Neural cell (in vitro differentiated cells): Measurements from ENCODE around the gene PTGFR. TPM values are rescaled to one million over a fixed set of nuclear protein-coding genes. Genes with fewer than 3 reads are reported as not detected.

Source experiments
- H2AFZ ChIP-seq: fragments of 200-600, 300-800 bp; sonication (generic), shearing (Covaris generic); 2 replicates; pipeline ENCODE4 v1.6.0; 2014; ENCODE audit warnings: low read depth, mild to moderate bottlenecking, antibody characterized with exemption, low read length, moderate library complexity
- H3F3A ChIP-seq: fragments of 200-600 bp; shearing (Covaris generic); 2 replicates; pipeline ENCODE4 v1.6.1; 2016; ENCODE audit warnings: mild to moderate bottlenecking, moderate library complexity, mixed read lengths, antibody characterized with exemption, low read length; ENCODE audit not compliant: insufficient read depth, poor library complexity, severe bottlenecking
- H3K27ac ChIP-seq: fragments of 200-600, 300-800 bp; sonication (generic), shearing (Covaris generic); 2 replicates; pipeline ENCODE4 v1.5.1; 2014; ENCODE audit warnings: mild to moderate bottlenecking, low read length, moderate library complexity
- H3K27me3 ChIP-seq: fragments of 300-800, 200-600 bp; sonication (generic), shearing (Covaris generic); 2 replicates; pipeline ENCODE4 v1.6.0; 2014; ENCODE audit warnings: mild to moderate bottlenecking, low read depth, low read length, moderate library complexity; ENCODE audit not compliant: insufficient read depth
- H3K36me3 ChIP-seq: fragments of 300-800, 200-600 bp; sonication (generic), shearing (Covaris generic); 2 replicates; pipeline ENCODE4 v1.5.1; 2014; ENCODE audit warnings: mild to moderate bottlenecking, antibody characterized with exemption, low read length, moderate library complexity; ENCODE audit not compliant: insufficient read depth
- H3K4me2 ChIP-seq: fragments of 300-800, 200-600 bp; sonication (generic), shearing (Covaris generic); 2 replicates; pipeline ENCODE4 v1.6.0; 2014; ENCODE audit warnings: mild to moderate bottlenecking, low read length
- H3K4me3 ChIP-seq: fragments of 300-800, 200-600 bp; sonication (generic), shearing (Covaris generic); 2 replicates; pipeline ENCODE4 v1.5.1; 2014; ENCODE audit warnings: mild to moderate bottlenecking, low read length, moderate library complexity
- H3K79me2 ChIP-seq: fragments of 200-600 bp; shearing (Covaris generic); replicated peaks from 2 replicates; pipeline ENCODE4 v1.6.0; 2014; ENCODE audit warnings: mild to moderate bottlenecking, low read length, moderate library complexity; ENCODE audit not compliant: insufficient read depth
- H3K9ac ChIP-seq: fragments of 300-800, 200-600 bp; sonication (generic), shearing (Covaris generic); 2 replicates; pipeline ENCODE4 v1.6.1; 2016; ENCODE audit warnings: mild to moderate bottlenecking, low read length, mixed read lengths
- H3K9me2 ChIP-seq: fragments of 200-600 bp; shearing (Covaris generic); 2 replicates; pipeline ENCODE4 v1.6.1; 2016; ENCODE audit warnings: mild to moderate bottlenecking, low read length, mixed read lengths; ENCODE audit not compliant: insufficient read depth
- H3K9me3 ChIP-seq: fragments of 200-600, 300-800 bp; sonication (generic), shearing (Covaris generic); 2 replicates; pipeline ENCODE4 v1.6.1; 2016; ENCODE audit warnings: mild to moderate bottlenecking, mixed run types, low read length, moderate library complexity, mixed read lengths
- H4K20me1 ChIP-seq: fragments of 200-600 bp; shearing (Covaris generic); 2 replicates; pipeline ENCODE4 v1.6.1; 2016; ENCODE audit warnings: mild to moderate bottlenecking, mixed run types; ENCODE audit not compliant: insufficient read depth
- CTCF ChIP-seq: fragments of 450-650 bp; IDR thresholded peaks from 2 replicates; pipeline ENCODE4 v1.5.1; 2014; ENCODE audit warnings: antibody characterized with exemption, mild to moderate bottlenecking, moderate library complexity; ENCODE audit not compliant: poor library complexity, severe bottlenecking
- EP300 ChIP-seq: fragments of 450-650 bp; conservative IDR thresholded peaks from 2 replicates; pipeline ENCODE4 v1.6.1; 2014; ENCODE audit warnings: antibody characterized with exemption, mild to moderate bottlenecking, moderate library complexity; ENCODE audit not compliant: poor library complexity, severe bottlenecking
- EZH2 ChIP-seq: fragments of 200-600, 300-800 bp; shearing (Covaris generic), sonication (generic); IDR thresholded peaks from 2 replicates; pipeline ENCODE4 v1.6.1; 2014; ENCODE audit warnings: antibody characterized with exemption, low read length, borderline replicate concordance, mild to moderate bottlenecking; ENCODE audit not compliant: insufficient read depth, poor library complexity, severe bottlenecking
- MXI1 ChIP-seq: fragments of 450-650 bp; conservative IDR thresholded peaks from 2 replicates; pipeline ENCODE4 v1.6.1; 2014; ENCODE audit warnings: antibody characterized with exemption, mild to moderate bottlenecking; ENCODE audit not compliant: poor library complexity, severe bottlenecking
- POLR2AphosphoS5 ChIP-seq: IDR thresholded peaks from 2 replicates; pipeline ENCODE4 v1.6.1; 2012
- RAD21 ChIP-seq: fragments of 450-650 bp; conservative IDR thresholded peaks from 2 replicates; pipeline ENCODE4 v1.6.1; 2014; ENCODE audit warnings: antibody characterized with exemption, mild to moderate bottlenecking, moderate library complexity
- SMC3 ChIP-seq: fragments of 450-650 bp; conservative IDR thresholded peaks from 2 replicates; pipeline ENCODE4 v1.6.1; 2014; ENCODE audit warnings: antibody characterized with exemption, mild to moderate bottlenecking, moderate library complexity; ENCODE audit not compliant: poor library complexity
- TAF1 ChIP-seq: IDR thresholded peaks from 2 replicates; pipeline ENCODE4 v1.6.1; 2012; ENCODE audit warnings: low read depth
- polyA plus RNA-seq: library from polyadenylated mRNA; depleted of rRNA; stranded (reverse); fragments of >200 nt; gene quantifications from 2 replicates; pipeline ENCODE4 v1.2.3, GENCODE V29; 2014
- TF ChIP-seq, protein P1 (sequence below): IDR thresholded peaks from 2 replicates; pipeline ENCODE4 v1.6.1; 2012; ENCODE audit warnings: borderline replicate concordance

PTGFR gene
- polyA plus RNA-seq, 1 donor from 2014 or later, result 0.54 TPM

- no peaks in the 10 kb centered on the region for H3F3A ChIP-seq
- H3K4me3 ChIP-seq, result no peak overlapping the region
- no peak overlapping the region for H2AFZ ChIP-seq
- H3K36me3 ChIP-seq, result no peaks in the 10 kb centered on the region
- H3K4me2 ChIP-seq, result no peak overlapping the region
- H3K9me3 ChIP-seq, result no peaks in the 10 kb centered on the region
- H3K79me2 ChIP-seq, result no peaks in the 10 kb centered on the region
- no peaks in the 10 kb centered on the region for H3K27me3 ChIP-seq
- H3K27ac ChIP-seq, result no peak overlapping the region
- no peaks in the 10 kb centered on the region for H4K20me1 ChIP-seq
- H3K9me2 ChIP-seq, result no peaks in the 10 kb centered on the region
- H3K9ac ChIP-seq, result no peak overlapping the region
- no peak for TF ChIP-seq POLR2AphosphoS5
- no peak for TF ChIP-seq SMC3
- TF ChIP-seq, protein P1, sequence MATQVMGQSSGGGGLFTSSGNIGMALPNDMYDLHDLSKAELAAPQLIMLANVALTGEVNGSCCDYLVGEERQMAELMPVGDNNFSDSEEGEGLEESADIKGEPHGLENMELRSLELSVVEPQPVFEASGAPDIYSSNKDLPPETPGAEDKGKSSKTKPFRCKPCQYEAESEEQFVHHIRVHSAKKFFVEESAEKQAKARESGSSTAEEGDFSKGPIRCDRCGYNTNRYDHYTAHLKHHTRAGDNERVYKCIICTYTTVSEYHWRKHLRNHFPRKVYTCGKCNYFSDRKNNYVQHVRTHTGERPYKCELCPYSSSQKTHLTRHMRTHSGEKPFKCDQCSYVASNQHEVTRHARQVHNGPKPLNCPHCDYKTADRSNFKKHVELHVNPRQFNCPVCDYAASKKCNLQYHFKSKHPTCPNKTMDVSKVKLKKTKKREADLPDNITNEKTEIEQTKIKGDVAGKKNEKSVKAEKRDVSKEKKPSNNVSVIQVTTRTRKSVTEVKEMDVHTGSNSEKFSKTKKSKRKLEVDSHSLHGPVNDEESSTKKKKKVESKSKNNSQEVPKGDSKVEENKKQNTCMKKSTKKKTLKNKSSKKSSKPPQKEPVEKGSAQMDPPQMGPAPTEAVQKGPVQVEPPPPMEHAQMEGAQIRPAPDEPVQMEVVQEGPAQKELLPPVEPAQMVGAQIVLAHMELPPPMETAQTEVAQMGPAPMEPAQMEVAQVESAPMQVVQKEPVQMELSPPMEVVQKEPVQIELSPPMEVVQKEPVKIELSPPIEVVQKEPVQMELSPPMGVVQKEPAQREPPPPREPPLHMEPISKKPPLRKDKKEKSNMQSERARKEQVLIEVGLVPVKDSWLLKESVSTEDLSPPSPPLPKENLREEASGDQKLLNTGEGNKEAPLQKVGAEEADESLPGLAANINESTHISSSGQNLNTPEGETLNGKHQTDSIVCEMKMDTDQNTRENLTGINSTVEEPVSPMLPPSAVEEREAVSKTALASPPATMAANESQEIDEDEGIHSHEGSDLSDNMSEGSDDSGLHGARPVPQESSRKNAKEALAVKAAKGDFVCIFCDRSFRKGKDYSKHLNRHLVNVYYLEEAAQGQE, result no peak
- no peak for TF ChIP-seq RAD21
- TF ChIP-seq MXI1, result no peak
- TF ChIP-seq CTCF, result no peak
- TF ChIP-seq EZH2, result no peak
- TF ChIP-seq EP300, result no peak
- no peak for TF ChIP-seq TAF1
Measured at GRCh38 chr1:78474092-78474491, 16.7 kb upstream of the PTGFR start.

GRCh38 chr1:78475888-78476610, 14.7 kb upstream of the PTGFR start:
- no peak overlapping the region for H3K4me2 ChIP-seq
- TF ChIP-seq TAF1 (no peak), MXI1 (no peak), EP300 (no peak), CTCF (no peak), RAD21 (no peak), EZH2 (no peak), SMC3 (no peak), POLR2AphosphoS5 (no peak)
- TF ChIP-seq, protein P1, result no peak
- no peak overlapping the region for H2AFZ ChIP-seq

More at GRCh38 chr1:78475888-78476610, 14.7 kb upstream of the PTGFR start:
- H3K9me3 ChIP-seq, result no peaks in the 10 kb centered on the region
- H3K36me3 ChIP-seq, result no peaks in the 10 kb centered on the region
- no peaks in the 10 kb centered on the region for H4K20me1 ChIP-seq
- H3K9ac ChIP-seq, result no peak overlapping the region
- no peaks in the 10 kb centered on the region for H3K9me2 ChIP-seq
- no peaks in the 10 kb centered on the region for H3F3A ChIP-seq
- H3K27ac ChIP-seq, result no peak overlapping the region
- no peaks in the 10 kb centered on the region for H3K79me2 ChIP-seq
- H3K27me3 ChIP-seq, result no peaks in the 10 kb centered on the region
- no peak overlapping the region for H3K4me3 ChIP-seq
